HFF-Myc (cell line): ENCODE measurements around the gene NIN.

Source experiments
- DNase-seq: peaks from one replicate; pipeline ENCODE4 v3.0.0-alpha.2; 2011; ENCODE audit warnings: low read depth; ENCODE audit errors: extremely low read depth
- H3K4me3 ChIP-seq: replicated peaks from 2 replicates; pipeline ENCODE4 v1.5.1; 2011; ENCODE audit warnings: low read depth, mild to moderate bottlenecking, control low read depth, low read length
- CTCF ChIP-seq: IDR thresholded peaks from 2 replicates; pipeline ENCODE4 v1.5.1; 2012; ENCODE audit warnings: mild to moderate bottlenecking, low read depth, low read length, control low read depth; ENCODE audit errors: missing control alignments

NIN gene

GRCh38 chr14:50837850-50838470 lies 7.0 kb upstream of the NIN start:
- TF ChIP-seq CTCF, result no peak
- no peak overlapping the region for H3K4me3 ChIP-seq
- DNase-seq, result no peak

DNA sequence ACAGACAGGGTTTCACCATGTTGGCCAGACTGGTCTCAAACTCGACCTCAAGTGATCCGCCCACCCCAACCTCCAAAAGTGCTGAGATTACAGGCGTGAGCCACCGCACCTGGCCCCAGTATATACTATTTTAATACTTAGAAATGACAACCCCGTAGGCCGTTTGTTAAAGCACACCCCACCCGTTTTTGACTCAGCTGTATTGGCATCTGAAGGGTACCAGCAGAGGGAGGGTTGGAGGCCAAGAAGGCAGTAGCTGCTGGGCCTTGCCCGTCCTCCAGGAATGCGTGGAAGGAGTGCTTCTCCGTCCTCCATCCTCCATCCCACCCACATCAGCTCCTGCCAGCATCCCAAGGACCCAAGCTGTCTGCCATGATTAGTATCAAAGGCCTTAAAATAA lies 6.3 kb upstream of the NIN start:
- no peak overlapping the region for H3K4me3 ChIP-seq
- no peak for DNase-seq
- TF ChIP-seq CTCF, result no peak

DNA sequence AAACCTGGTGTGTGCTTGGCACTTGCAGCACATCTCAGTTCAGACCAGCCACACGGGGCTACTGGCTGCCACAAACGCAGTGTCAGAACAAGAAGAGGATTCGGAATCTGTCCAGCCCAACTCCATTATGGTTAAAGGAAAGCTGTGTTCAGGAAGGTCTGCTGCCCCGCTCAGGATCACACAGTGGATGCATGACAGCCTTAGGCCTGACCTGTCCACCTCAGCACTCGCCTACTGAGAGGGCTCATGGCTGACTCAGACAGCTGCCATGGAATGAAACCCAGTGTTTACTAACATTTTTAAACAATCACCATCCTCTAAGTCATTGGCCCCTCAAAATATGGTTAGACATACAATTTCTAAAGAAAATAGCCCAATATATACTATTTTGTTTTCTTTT lies 5.6 kb upstream of the NIN start:
- no peak overlapping the region for H3K4me3 ChIP-seq
- TF ChIP-seq CTCF, result no peak
- DNase-seq, result no peak

DNA sequence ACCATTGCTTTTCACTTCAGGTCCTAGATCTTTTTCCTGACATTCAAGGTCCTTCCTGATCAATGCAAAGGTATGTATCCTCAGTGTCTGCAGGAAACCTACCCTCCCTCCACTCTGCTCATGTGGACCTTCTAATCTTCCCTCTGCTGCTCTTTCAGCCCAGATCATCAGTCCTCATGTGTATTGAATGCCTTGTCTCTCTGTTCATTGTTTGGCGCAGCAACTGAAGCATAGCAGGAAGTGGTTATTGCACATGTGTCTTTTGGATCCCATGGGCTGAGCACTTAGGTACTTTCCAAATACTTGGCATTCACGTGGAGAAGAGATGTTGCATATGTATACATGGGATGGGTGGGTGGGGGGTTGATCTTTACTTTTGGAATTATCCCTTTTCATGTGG lies 4.3 kb upstream of the NIN start:
- no peak for DNase-seq
- no peak for TF ChIP-seq CTCF
- H3K4me3 ChIP-seq, result no peak overlapping the region

- no peak for DNase-seq
- no peak overlapping the region for H3K4me3 ChIP-seq
- no peak for TF ChIP-seq CTCF
These were observed 3.9 kb upstream of the NIN start for GRCh38 chr14:50834802-50835276.

GRCh38 chr14:50832935-50833630 lies 2.1 kb upstream of the NIN start:
- no peak overlapping the region for H3K4me3 ChIP-seq
- no peak for TF ChIP-seq CTCF
- no peak for DNase-seq
